Uterus (tissue), 2 donors: Measurements from ENCODE around the gene EML3.

Source experiments
- POLR2A ChIP-seq, 2 donors: fragments of 450-650 bp; IDR thresholded peaks; one replicate each; pipeline ENCODE4 v1.6.1; 2016; ENCODE audit warnings: antibody characterized with exemption in 2 of 2, mild to moderate bottlenecking in 1 of 2, moderate library complexity in 1 of 2
- TF ChIP-seq, protein P1 (sequence below), 4 experiments: fragments of 200-600 bp in 2 of 4; fragments of 450-650 bp in 2 of 4; sonication (generic) in 2 of 4; IDR thresholded peaks; one replicate each; pipeline ENCODE4 v1.5.1; 2016 to 2019; ENCODE audit warnings: antibody characterized with exemption in 4 of 4, mild to moderate bottlenecking in 2 of 4, moderate library complexity in 1 of 4

DNA sequence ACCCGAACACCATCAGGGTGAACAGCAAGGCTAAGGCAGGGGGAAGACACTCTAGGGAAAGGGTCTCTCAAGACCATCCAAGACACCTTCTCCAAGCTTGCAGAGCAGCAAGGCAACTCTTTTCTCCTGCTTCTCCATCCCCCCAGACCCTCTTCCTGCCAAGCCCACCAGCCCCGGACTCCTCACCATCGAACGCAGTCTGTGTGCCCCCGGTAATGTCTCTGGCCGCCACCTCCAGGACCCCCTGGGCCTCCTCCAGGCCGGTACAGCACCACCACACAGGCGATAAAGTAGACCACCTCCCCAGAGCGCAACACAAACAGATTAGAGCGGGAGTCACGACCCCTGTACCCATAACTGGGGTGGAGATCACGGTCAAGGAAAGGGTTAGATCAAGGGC, 3.8 kb downstream of the EML3 start:
- TF ChIP-seq, protein P1, sequence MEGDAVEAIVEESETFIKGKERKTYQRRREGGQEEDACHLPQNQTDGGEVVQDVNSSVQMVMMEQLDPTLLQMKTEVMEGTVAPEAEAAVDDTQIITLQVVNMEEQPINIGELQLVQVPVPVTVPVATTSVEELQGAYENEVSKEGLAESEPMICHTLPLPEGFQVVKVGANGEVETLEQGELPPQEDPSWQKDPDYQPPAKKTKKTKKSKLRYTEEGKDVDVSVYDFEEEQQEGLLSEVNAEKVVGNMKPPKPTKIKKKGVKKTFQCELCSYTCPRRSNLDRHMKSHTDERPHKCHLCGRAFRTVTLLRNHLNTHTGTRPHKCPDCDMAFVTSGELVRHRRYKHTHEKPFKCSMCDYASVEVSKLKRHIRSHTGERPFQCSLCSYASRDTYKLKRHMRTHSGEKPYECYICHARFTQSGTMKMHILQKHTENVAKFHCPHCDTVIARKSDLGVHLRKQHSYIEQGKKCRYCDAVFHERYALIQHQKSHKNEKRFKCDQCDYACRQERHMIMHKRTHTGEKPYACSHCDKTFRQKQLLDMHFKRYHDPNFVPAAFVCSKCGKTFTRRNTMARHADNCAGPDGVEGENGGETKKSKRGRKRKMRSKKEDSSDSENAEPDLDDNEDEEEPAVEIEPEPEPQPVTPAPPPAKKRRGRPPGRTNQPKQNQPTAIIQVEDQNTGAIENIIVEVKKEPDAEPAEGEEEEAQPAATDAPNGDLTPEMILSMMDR (IDR thresholded peaks at IDR 0.05) = no peak
- no peak for TF ChIP-seq POLR2A (IDR thresholded peaks at IDR 0.05)
